GM18505 (cell line): Measurements from ENCODE around the gene SRPK2.

Experiments used
- ATAC-seq: cut with Tn5 transposase; IDR thresholded peaks from one replicate; pipeline ENCODE4 v1.9.1; 2021; ENCODE audit not compliant: unreplicated experiment
- POLR2A ChIP-seq: IDR thresholded peaks from 4 replicates; pipeline ENCODE4 v1.6.1; 2011; ENCODE audit warnings: borderline replicate concordance; ENCODE audit not compliant: insufficient read depth, insufficient read length; ENCODE audit errors: extremely low read depth

SRPK2 gene

DNA sequence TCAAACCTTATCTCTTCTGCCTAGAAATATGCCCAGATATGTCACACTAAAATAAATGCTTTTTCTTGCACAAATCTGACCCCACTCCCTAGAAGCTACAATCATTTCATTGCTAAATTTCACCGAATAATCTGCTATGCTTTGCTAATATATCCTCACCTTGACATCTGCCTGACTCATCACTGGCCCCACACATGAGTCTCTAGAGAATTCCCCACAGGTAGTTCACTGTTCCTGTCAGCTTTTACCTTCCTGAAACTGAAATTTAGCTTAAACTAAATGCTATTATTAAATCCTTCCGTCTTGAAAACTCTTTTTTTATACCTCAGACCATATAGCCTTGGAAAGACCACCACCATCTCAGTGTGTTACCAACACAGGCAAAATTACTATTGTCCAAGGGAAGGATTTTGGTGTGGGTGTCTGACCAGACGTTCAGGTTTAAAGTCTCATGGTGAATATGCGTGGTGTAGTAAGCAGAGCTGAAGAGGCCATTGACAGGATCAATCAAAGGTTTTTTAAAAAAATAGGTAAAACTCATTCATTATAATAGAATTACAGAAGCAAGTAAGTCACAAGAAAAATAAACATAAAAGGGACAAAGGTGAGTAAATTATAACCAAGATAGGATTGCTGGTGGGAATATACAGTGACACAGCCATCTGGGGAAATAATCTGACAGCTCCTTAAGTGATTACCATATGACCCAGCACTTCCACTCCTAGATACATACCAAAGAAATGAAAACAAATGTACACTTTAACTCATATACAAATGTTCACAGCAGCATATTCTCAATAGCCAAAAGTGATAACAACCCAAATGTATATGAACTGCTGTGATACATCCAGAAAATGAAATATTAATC lies 201.2 kb downstream of the SRPK2 start:
- no peak for TF ChIP-seq POLR2A
- ATAC-seq = no peak

DNA sequence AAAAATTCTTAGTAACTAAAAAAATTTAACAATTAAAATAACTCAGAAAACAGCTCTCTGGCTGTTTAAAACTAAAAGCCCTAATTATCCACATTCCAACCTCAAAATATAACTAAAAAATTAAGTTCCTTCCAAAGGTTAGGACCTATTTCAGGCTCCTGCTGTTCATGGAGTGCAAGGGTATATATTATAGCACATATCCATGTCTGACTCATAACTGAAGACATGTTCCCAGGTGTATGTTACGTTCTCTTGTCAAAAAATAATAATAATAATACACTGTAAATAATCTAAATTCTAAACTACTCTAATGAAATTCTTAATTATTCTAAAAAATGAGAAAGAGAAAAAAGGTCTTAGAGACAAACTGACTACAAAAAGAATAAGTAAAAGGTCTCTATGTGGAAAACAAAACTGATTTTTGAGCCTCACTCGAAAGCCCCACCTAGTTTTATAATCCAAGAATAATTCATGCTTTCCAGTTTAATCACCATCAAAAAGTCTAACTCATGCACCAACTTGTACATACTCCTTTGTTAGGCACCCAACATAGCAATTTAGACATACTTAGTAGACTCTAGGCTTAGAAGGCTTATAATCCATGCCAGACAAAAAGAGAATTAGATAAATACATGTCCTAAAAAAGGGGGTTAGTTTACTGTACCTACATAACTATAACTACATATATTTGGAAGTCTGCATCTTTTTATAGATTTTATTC lies 203.3 kb downstream of the SRPK2 start:
- no peak for ATAC-seq
- TF ChIP-seq POLR2A = no peak

DNA sequence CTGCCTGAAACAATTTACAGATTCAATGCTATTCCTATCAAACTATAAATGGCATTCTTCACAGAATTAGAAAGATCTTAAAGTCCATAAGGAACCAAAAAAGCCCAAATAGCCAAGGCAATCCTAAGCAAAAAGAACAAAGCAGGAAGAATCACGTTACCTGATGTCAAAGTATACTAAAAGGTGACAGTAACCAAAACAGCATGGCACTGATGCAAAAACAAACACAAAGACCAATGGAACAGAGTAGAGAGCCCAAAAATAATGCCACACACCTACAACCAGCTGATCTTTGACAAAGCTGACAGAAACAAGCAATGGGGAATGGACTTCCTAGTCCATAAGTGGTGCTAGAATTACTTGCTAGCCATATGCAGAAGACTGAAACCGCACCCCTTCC lies 208.7 kb downstream of the SRPK2 start:
- ATAC-seq = no peak
- no peak for TF ChIP-seq POLR2A

DNA sequence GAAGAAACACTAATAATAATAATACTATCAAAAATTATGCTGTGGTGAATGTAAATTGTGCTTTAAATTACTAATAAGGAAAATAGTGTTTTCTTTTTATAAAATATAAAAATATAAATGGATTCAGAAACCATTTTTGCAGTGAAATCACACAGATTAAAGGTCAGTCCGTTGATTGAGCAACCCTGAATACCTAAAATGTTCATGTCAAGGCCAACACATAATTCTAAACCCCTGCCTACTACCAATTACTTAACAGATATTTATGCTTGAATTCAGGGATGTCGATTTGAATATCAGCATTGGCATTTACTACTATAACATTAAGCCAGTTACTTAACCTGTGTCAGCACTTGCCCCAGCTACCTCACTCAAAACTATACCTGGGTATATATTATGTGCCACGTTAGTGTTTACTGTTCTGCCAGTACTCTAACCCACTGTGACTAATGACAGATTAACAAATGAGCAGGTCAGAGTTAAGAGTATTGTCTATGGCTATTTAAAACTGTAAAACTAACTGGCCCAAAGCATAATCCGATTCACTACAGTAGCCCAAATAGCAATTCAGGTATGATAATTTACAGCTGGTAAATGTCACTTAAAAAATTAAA lies 209.7 kb downstream of the SRPK2 start:
- no peak for ATAC-seq
- TF ChIP-seq POLR2A = no peak

DNA sequence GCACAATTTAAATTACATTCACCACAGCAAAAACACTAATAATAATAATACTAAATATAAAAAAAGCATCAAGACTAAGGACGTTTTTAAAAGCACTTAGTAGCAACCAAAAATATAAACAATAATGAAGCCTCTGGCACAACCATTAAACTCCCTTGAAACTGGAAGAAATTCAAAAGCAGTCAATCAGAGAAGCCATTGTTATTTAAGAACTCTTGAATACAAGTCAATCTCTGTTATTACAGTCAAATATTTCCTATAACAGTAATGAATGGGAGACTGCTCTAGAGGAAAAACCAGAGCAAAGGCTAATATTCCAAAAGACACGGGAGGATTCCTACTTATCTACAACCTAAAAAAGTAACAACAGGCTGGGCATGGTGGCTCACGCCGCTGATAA lies 210.5 kb downstream of the SRPK2 start:
- TF ChIP-seq POLR2A = no peak
- ATAC-seq = no peak

DNA sequence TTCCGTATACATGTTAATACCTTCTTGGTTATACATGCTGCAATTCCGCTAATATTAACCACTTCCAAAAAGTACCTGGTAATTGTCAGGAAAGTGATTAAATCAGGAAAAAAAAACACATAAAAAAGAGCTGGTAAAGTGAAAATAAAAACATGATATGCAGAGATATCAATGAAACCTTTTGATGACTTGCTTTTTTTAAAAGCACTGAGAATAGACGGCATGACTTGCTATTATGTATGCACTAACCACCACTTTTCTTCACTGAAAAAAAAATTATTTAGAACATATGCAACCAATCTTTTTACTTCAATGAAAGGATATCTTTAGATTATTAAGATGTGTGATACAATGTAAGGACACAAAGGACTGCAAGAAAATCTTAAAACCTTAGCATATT lies 211.7 kb downstream of the SRPK2 start:
- no peak for TF ChIP-seq POLR2A
- no peak for ATAC-seq

DNA sequence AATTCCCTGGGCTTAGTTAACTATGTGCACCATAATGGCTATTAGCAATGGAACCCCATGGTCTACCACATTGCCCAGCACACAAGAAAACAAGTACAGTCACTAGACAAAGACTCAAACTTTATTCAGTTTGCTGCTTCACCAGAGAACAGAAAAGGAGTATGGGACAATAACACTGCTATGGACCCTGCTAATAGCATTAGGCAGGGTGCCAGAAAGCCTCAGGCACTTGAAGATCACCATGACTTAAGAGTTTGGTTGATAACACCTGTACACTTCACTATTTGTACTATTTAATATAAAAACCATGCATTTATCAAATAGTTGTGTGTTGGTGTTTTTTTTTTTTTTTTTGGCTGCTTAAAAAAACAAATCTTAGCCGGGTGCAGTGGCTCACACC lies 215.1 kb downstream of the SRPK2 start:
- no peak for ATAC-seq

DNA sequence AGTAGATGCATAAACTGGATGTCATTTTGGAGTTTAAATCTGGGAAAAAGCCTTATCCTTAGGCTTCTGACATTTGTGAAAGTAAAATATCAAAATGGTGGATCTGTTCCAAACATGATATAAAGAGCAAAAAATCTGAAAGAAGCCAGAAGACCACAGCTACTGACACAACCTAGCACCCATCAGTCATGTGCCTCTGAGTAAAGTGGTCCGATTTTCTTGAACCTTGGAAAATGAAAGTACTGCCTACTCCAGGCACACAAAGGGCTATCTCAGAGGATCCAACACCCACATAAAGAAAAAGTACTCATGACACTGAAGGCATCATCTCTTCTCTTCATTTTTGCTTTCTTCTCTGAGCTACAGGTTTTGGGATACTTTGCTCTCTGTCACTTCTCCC lies 224.0 kb downstream of the SRPK2 start:
- no peak for ATAC-seq
- no peak for TF ChIP-seq POLR2A

More for the DNA sequence above, 215.1 kb downstream of the SRPK2 start:
- TF ChIP-seq POLR2A = no peak

DNA sequence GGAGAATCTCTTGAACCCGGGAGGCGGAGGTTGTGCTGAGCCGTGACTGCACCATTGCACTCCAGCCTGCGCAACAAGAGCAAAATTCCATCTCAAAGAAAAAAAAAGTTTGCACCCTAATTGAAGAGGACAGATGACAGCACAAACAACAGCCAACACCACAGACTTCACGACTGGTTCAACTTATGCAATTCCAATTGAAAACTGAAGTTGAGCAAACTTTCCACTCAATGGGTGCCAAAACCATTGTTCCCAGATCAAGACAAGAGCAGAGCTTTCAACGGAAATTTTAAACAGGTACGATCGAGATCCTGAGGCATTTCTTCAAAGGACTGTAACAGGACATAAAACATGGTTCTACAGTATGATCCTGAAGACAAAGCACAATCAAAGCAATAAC lies 225.0 kb downstream of the SRPK2 start:
- ATAC-seq = no peak

DNA sequence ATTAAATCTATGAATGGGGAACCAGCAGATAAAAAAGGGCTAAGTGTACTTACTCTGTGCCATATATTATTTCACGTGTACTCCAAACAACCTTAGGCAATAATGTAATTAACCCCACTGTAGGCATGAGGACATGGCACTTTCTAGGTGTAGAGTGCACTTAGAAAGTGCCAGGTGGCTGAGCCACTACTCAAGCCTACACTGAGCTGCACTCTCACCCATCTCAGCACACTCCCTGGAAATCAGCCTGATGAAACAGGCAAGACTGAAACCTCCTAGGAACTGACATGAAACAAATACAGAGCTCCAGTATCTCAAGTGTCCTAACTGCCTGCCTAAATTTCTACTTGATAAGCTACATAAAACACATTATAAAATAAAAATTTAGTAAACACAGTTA lies 227.4 kb downstream of the SRPK2 start:
- no peak for TF ChIP-seq POLR2A
- no peak for ATAC-seq

More for the DNA sequence above, 225.0 kb downstream of the SRPK2 start:
- TF ChIP-seq POLR2A = no peak

DNA sequence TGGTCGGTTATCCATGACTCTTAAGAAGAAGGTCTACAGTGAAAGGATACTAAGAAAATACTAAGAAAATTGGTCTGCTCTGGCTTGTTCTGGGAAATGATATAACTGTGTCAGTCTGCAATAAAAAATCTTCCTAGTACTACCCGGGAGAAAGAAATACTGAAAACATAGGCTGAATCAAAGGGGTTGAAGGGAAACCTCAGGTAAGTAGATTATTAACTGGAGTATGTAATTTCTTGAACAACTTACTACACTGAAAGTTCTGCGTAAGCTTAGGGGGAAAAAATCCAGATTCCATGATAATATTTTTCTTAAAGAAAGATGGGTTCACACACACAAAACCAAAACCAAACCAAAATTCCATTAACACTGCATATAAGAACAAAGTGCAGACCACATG lies 231.4 kb downstream of the SRPK2 start:
- no peak for ATAC-seq
- no peak for TF ChIP-seq POLR2A

DNA sequence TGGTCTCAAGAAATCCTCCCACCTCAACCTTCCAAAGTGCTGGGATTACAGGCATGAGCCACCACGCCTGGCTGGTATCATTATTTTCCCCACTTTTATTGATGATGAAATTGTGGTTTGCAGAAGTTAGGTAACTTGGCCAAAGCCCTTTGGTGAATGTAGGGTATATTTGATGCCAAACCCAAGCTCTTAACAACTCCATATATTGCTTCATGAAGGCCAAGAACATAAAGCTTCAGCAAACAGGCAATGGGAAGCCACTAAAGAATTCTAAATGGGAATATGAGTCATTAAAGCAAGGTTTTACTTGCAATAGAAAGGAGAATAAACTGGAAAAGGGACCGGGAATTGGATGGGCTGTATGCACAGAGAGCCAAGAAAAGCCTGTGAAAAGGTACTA lies 232.0 kb downstream of the SRPK2 start:
- TF ChIP-seq POLR2A = no peak
- no peak for ATAC-seq

DNA sequence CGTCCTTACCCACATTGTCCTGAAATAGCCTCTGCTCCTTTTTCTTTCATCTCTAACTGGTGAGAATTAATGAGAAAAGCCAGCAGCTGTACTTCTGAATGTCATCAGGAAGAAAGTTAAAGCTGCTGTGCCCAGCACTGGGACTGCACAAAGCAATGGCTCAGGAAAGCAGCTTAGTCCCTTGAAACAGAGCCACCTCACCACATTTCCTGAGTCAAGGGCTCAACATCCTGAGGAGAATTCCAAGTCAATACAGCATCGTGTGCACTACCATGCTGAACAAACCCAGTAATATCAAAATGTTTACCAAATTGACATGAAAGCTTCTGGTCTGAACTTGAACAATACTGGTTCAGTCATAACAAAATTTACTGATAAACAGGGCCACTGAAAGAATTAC lies 234.6 kb downstream of the SRPK2 start:
- no peak for TF ChIP-seq POLR2A
- ATAC-seq = no peak

DNA sequence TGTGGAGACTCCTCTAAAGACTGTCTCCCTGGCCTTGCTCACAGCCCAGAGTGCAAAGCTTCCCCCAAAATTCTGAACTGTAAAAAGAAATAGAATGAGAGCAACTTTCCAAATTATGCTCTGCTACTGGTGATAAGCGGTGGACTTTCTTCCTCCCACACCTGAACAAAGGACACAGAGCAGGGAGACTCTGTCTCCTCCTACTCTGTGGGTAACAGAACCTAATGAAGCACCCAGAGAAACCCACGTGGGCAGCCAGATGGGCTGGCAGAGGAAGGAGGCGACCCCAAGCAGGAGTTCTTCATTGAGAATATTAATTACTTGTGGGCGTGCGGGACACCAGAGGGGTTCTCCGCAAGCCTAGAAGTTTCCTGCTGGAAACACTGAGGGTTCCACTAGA lies 235.2 kb downstream of the SRPK2 start:
- no peak for TF ChIP-seq POLR2A
- ATAC-seq = no peak
